Fibroblast of pulmonary artery (primary cell): ENCODE measurements around the gene HCRTR2.

Experiments used
- DNase-seq: peaks from one replicate; pipeline ENCODE4 v3.0.0-alpha.2; 2010; ENCODE audit warnings: low read depth
- H3K4me3 ChIP-seq: replicated peaks from 2 replicates; pipeline ENCODE4 v1.5.1; 2011; ENCODE audit warnings: low read depth, mild to moderate bottlenecking, control low read depth, low read length, moderate library complexity
- TF ChIP-seq, protein P1 (sequence below): IDR thresholded peaks from 2 replicates; pipeline ENCODE4 v1.5.1; 2011; ENCODE audit warnings: mild to moderate bottlenecking, control low read depth, low read length, inconsistent platforms; ENCODE audit errors: missing control alignments

HCRTR2 gene

DNA sequence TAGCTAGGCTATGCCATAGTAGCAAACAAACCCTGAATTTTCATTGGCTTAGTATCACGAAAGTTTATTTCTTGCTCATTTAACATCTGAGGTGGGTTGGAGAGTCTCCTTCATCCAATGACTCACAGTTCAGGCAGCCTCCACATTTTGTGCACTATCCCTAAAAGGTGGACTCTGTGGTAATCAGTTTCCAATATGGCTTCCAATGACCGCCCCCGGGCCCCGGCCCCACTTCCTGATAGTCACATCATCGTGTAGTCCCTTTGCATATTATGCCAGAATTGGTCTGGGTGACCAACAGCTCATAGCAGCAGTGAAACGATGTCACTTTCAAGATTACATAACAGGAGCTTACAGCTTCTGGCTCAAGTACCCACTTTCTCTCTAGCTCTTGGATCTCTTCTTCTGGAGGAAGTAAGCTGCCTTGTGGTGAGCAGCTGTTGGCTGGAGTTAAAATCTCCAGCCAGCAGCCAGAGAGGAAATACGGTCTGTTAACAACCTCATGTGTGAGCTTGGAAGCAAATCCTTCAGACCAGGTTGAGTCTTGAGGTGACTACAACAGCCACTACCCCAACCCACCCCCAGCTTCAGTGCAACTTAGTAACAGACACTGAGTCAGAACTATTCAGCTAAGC is 7.8 kb downstream of the HCRTR2 start:
- DNase-seq, result no peak
- H3K4me3 ChIP-seq, result no peak overlapping the region
- TF ChIP-seq, protein P1, sequence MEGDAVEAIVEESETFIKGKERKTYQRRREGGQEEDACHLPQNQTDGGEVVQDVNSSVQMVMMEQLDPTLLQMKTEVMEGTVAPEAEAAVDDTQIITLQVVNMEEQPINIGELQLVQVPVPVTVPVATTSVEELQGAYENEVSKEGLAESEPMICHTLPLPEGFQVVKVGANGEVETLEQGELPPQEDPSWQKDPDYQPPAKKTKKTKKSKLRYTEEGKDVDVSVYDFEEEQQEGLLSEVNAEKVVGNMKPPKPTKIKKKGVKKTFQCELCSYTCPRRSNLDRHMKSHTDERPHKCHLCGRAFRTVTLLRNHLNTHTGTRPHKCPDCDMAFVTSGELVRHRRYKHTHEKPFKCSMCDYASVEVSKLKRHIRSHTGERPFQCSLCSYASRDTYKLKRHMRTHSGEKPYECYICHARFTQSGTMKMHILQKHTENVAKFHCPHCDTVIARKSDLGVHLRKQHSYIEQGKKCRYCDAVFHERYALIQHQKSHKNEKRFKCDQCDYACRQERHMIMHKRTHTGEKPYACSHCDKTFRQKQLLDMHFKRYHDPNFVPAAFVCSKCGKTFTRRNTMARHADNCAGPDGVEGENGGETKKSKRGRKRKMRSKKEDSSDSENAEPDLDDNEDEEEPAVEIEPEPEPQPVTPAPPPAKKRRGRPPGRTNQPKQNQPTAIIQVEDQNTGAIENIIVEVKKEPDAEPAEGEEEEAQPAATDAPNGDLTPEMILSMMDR, result no peak

DNA sequence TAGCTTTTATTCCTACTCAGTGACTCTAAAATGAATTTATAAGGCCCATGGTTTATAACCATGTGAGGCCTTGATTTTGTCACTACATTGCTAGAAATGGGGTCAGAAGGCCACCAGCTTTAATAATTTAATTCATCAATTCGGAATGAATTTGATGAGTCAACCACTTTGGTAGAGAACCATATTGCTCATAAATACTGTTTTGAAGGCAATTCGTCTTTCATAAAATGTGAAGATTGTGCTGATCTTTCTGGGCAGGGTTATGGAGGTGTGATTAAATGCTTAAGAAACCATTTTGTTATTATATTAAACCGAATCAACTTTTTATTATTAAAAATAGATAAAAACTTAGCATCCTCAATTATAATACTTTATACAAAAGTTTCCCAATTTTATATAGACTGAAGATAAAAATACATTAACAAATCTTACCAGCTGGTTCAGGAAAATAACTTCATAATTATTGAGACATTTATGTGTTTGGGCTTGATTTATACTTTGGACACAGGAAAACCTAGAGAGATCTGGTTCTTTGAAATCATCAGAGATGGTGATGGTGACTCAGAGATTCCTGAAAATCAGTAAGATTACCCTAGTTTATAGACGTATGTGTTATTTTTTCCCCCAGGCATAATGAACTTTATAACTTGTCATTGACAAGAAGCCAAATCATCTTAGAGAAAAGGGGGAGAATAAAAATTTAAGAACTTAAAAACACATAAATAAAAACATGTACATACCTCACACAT is 10.6 kb downstream of the HCRTR2 start:
- H3K4me3 ChIP-seq, result no peak overlapping the region
- no peak for DNase-seq
- TF ChIP-seq, protein P1, result no peak

DNA sequence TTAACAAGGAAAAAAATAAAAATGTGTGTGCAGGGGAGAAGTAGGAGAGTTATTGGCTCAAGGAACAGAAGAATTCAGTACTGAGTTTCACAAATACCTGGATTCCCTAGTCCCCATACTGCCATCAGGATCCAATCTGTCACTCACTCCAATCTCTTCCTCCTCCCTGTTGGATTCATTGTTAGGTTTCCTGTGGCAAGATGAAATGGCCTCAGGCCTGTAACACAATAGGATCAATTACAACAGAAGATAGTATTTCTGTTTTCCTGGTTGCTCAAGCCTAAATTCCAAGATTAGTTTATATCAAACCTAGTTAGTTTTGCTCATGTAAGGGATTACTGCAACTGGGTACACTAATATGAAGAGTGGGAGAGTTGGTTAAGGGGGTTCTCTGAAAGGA is 24.4 kb downstream of the HCRTR2 start:
- H3K4me3 ChIP-seq, result no peak overlapping the region
- no peak for DNase-seq
- TF ChIP-seq, protein P1, result no peak

DNA sequence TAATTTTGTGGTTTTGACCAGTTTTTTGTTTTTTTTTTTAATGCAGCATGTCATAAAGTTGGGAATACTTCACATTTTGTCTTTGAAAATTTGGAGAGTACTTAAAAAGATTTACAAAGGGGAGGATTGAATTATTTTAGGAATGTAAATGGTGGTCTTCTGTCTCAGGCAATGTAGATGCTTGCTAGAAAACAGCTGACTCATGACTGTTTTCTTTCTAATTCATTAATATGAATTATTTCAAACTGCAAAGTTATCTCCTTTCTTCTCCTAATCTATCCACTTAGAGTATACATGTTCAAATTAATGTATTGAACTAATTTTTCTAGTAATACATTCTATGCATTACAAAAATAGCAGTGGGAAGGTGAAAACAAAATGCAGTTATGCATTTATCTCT is 24.9 kb downstream of the HCRTR2 start:
- DNase-seq, result no peak
- TF ChIP-seq, protein P1, result no peak
- no peak overlapping the region for H3K4me3 ChIP-seq

DNA sequence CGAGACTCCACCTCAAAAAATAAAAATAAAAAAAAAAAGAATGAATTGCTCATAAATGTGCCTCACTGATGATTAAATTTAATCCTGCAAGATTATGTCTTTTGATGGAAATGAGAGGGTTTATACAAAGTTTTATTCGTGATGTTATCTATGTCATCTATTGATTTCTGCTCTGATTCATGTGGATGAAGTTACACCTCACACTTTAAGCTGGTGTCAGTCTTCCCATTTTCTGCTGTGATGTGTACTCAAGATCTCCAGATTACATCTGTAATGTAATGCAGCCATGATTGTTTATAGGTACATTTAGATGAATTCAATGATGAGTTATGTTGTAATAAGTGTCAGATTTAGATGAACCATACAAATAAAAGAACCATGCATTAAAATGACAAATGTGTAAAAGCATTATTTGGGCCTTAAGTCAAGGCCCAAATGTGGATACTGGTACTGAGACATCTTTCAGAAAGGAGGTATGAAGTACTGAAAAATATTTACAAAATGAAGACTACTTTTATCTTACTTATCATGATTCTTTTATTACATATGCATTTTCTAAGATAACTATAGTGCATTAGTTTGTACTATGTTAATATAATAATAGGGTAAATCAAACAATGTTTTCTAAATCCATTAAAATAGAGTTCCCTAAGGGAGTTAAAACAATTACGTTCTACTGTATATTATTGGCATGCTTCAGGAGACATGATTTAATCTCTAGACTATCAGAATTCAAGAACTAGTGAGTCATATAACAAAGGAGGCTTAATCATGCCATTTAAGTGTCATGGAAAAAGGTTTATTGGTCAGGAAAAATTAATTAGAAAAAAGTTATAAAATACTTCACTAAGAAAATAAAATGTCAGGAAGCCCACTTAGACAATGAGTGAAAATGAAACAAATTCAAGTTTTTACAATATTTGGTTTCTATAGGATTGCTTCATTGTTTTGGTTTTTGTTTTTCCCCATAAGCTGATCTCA is 34.5 kb downstream of the HCRTR2 start:
- no peak overlapping the region for H3K4me3 ChIP-seq
- TF ChIP-seq, protein P1, result no peak
- DNase-seq, result no peak

DNA sequence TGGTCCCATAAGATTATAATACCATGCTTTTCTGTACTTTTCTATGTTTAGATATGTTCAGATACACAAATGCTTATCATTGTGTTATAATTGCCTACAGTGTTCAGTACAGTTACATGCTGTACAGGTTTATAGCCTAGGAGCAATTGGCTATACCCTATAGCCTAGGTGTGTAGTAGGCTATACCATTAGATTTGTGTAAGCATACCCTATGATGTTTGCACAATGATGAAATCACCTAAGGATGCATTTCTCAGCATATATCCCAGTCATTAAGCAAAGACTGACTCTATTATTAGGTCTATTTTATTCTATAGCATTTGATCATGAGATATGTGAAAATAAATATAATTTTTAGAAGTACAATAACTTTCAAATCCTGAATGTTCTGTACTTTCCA is 36.6 kb downstream of the HCRTR2 start:
- no peak overlapping the region for H3K4me3 ChIP-seq
- TF ChIP-seq, protein P1, result no peak
- DNase-seq, result no peak
